ENCODE data around the gene NFATC4.

DNA sequence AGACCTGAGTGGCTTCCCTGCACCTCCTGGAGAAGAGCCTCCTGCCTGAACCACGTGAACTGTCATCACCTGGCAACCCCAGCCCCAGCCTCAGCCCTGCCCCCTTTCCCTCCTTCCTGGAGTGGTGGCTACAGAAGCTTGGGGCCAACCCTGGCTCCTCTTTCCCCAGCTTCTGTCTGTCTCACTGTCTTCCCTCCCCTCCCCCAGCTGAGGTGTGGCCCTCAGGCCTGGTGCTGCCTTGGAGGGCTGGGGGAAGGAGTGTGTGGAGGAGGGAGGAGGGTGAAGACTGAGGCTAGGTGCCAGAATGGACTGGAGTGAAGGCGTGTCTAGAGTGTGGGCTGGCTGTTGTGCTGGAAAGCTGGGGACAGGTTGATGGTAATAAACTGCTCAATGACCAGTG is 9.7 kb downstream of the NFATC4 start:
- TF ChIP-seq, protein P1, sequence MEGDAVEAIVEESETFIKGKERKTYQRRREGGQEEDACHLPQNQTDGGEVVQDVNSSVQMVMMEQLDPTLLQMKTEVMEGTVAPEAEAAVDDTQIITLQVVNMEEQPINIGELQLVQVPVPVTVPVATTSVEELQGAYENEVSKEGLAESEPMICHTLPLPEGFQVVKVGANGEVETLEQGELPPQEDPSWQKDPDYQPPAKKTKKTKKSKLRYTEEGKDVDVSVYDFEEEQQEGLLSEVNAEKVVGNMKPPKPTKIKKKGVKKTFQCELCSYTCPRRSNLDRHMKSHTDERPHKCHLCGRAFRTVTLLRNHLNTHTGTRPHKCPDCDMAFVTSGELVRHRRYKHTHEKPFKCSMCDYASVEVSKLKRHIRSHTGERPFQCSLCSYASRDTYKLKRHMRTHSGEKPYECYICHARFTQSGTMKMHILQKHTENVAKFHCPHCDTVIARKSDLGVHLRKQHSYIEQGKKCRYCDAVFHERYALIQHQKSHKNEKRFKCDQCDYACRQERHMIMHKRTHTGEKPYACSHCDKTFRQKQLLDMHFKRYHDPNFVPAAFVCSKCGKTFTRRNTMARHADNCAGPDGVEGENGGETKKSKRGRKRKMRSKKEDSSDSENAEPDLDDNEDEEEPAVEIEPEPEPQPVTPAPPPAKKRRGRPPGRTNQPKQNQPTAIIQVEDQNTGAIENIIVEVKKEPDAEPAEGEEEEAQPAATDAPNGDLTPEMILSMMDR (IDR thresholded peaks at IDR 0.05 in 8 of 11, conservative IDR thresholded peaks at IDR 0.05 in 3 of 11), result no peak
- TF ChIP-seq POLR2A (IDR thresholded peaks at IDR 0.05) (no peak), POLR2AphosphoS5 (IDR thresholded peaks at IDR 0.05) (no peak)

Data from spleen (tissue), 7 donors.